PC-3 (cell line): ENCODE data around the gene FKBP9. TPM values are rescaled to one million over a fixed set of nuclear protein-coding genes. Genes with fewer than 3 reads are reported as not detected.
A peak's percentile ranks its signal among the peaks of the same experiment; 100 is the strongest.
"Not testable (repeated sequence)": the region's sequence is repeated elsewhere in the genome, so short reads cannot be mapped to it uniquely, and the experiment has no call there.

Source experiments
- ATAC-seq: fragments of 200-7000 bp; cut with Tn5 transposase; 2 replicates; pipeline ENCODE4 v1.9.1; 2020; ENCODE audit warnings: mild to moderate bottlenecking, moderate library complexity
- BruUV-seq: library from RNA; stranded (reverse); fragments of 400-500 nt; replicated peaks from 2 replicates; lab custom pipeline; 2021; lab: Mats Ljungman, UMichigan
- CTCF ChIA-PET: fragments of 300-600 bp; sonication (Branson Sonifier 250); formaldehyde crosslinking; loops from one replicate; lab custom pipeline; 2022; ENCODE audit warnings: antibody characterized with exemption; lab: Charles Lee
- POLR2A ChIA-PET: fragments of 300-600 bp; sonication (Branson Sonifier 250); formaldehyde crosslinking; loops from one replicate; lab custom pipeline; 2022; ENCODE audit warnings: antibody characterized with exemption; ENCODE audit not compliant: unreplicated experiment; lab: Charles Lee
- DNase-seq: peaks from one replicate; pipeline ENCODE4 v3.0.0-alpha.2; 2015
- H2AFZ ChIP-seq: fragments of 300-600 bp; sonication (generic); 2 replicates; pipeline ENCODE4 v1.6.0; 2016; ENCODE audit warnings: antibody characterized with exemption, low read length
- H3F3A ChIP-seq: fragments of 300-600 bp; sonication (generic); one replicate; pipeline ENCODE4 v1.6.0; 2017; ENCODE audit warnings: antibody characterized with exemption, low read length, control low read depth, mild to moderate bottlenecking; ENCODE audit not compliant: unreplicated experiment
- H3K27ac ChIP-seq: fragments of 300-600 bp; sonication (generic); 2 replicates; pipeline ENCODE4 v1.5.1; 2016; ENCODE audit warnings: mild to moderate bottlenecking, low read length
- H3K27me3 ChIP-seq: fragments of 300-600 bp; sonication (generic); 2 replicates; pipeline ENCODE4 v1.6.1; 2016; ENCODE audit warnings: low read length, mixed read lengths
- H3K36me3 ChIP-seq: fragments of 300-600 bp; sonication (generic); 2 replicates; pipeline ENCODE4 v1.6.1; 2016; ENCODE audit warnings: low read depth, mixed run types, low read length, mixed read lengths
- H3K4me1 ChIP-seq: fragments of 300-600 bp; sonication (generic); 2 replicates; pipeline ENCODE4 v1.5.1; 2016; ENCODE audit warnings: low read length; ENCODE audit not compliant: insufficient read depth
- H3K4me2 ChIP-seq: fragments of 300-600 bp; sonication (generic); 2 replicates; pipeline ENCODE4 v1.6.0; 2016; ENCODE audit warnings: low read length
- H3K4me3 ChIP-seq: fragments of 300-600 bp; sonication (generic); 2 replicates; pipeline ENCODE4 v1.5.1; 2016; ENCODE audit warnings: mild to moderate bottlenecking, low read length, mixed read lengths
- H3K79me2 ChIP-seq: fragments of 300-600 bp; sonication (generic); 2 replicates; pipeline ENCODE4 v1.6.1; 2017; ENCODE audit warnings: low read length, mixed read lengths
- H3K9ac ChIP-seq: fragments of 300-600 bp; sonication (generic); 2 replicates; pipeline ENCODE4 v1.6.0; 2016; ENCODE audit warnings: mild to moderate bottlenecking, low read length
- H3K9me2 ChIP-seq: fragments of 300-600 bp; sonication (generic); replicated peaks from 2 replicates; pipeline ENCODE4 v1.6.1; 2016; ENCODE audit warnings: mixed run types, low read length, mixed read lengths
- H3K9me3 ChIP-seq: fragments of 300-600 bp; sonication (generic); 2 replicates; pipeline ENCODE4 v1.6.1; 2016; ENCODE audit warnings: low read length, mixed read lengths
- H4K20me1 ChIP-seq: fragments of 300-600 bp; sonication (generic); 2 replicates; pipeline ENCODE4 v1.6.1; 2016; ENCODE audit warnings: low read length, mixed read lengths
- EZH2 ChIP-seq: fragments of 300-600 bp; sonication (generic); IDR thresholded peaks from one replicate; pipeline ENCODE4 v1.6.1; 2017; ENCODE audit warnings: antibody characterized with exemption, mild to moderate bottlenecking, low read length; ENCODE audit not compliant: unreplicated experiment
- EZH2phosphoT487 ChIP-seq: fragments of 300-600 bp; sonication (generic); IDR thresholded peaks from 2 replicates; pipeline ENCODE4 v1.6.1; 2018; ENCODE audit warnings: mild to moderate bottlenecking, antibody characterized with exemption, low read length, borderline replicate concordance
- intact Hi-C: fragments of 100-400 bp; cut with micrococcal nuclease; formaldehyde crosslinking; loops from 2 replicates; pipeline ENCODE4 v1.9.0; 2023
- total RNA-seq: library from RNA; depleted of rRNA; stranded (reverse); fragments of >200 nt; gene quantifications from 2 replicates; pipeline ENCODE4 v1.2.3, GENCODE V29; 2014
- TF ChIP-seq, protein P1 (sequence below): fragments of 300-600 bp; sonication (generic); conservative IDR thresholded peaks from 2 replicates; pipeline ENCODE4 v1.5.1; 2017; ENCODE audit warnings: antibody characterized with exemption, low read depth, mild to moderate bottlenecking, low read length

Gene FKBP9
- total RNA-seq, 1 experiment from 2014 or later, result 63.4 TPM

DNA sequence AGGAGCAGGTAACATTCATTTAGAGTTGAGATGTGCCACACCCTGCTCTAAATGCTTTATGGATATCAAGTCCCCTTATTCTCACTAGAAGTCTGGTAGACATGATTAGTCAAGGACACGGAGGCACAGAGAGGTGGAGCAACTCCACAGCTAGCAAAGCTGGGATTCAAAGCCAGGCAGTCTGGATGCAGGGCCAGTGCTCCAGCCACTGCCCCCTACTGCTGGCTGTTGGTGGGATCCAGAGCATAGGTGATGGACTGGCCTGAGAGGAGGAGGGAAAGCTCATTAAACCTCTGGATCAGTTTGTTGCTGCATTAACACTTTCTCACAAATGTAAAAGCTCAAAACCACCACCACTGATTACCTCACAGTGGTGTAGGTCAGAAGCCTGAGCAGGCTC is 43.1 kb upstream of the FKBP9 start:
- ATAC-seq (no peak), DNase-seq (no peak)
- Histone ChIP-seq H2AFZ (no peak overlapping the region), H3F3A (no peaks in the 10 kb centered on the region), H3K27ac (no peak overlapping the region), H3K4me2 (no peak overlapping the region), H4K20me1 (no peaks in the 10 kb centered on the region), H3K9me2 (no peaks in the 10 kb centered on the region), H3K4me1 (no peaks in the 10 kb centered on the region), H3K4me3 (no peak overlapping the region), H3K27me3 (no peaks in the 10 kb centered on the region), H3K9ac (no peak overlapping the region), H3K79me2 (no peaks in the 10 kb centered on the region), H3K9me3 (no peaks in the 10 kb centered on the region), H3K36me3 (no peaks in the 10 kb centered on the region)
- intact Hi-C loops, result no loop called here
- no peak for TF ChIP-seq EZH2
- TF ChIP-seq EZH2phosphoT487, result no peak
- TF ChIP-seq, protein P1, sequence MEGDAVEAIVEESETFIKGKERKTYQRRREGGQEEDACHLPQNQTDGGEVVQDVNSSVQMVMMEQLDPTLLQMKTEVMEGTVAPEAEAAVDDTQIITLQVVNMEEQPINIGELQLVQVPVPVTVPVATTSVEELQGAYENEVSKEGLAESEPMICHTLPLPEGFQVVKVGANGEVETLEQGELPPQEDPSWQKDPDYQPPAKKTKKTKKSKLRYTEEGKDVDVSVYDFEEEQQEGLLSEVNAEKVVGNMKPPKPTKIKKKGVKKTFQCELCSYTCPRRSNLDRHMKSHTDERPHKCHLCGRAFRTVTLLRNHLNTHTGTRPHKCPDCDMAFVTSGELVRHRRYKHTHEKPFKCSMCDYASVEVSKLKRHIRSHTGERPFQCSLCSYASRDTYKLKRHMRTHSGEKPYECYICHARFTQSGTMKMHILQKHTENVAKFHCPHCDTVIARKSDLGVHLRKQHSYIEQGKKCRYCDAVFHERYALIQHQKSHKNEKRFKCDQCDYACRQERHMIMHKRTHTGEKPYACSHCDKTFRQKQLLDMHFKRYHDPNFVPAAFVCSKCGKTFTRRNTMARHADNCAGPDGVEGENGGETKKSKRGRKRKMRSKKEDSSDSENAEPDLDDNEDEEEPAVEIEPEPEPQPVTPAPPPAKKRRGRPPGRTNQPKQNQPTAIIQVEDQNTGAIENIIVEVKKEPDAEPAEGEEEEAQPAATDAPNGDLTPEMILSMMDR, result no peak
- no TSS peak for BruUV-seq
- ChIA-PET POLR2A (no interaction called here), CTCF (no interaction called here)

DNA sequence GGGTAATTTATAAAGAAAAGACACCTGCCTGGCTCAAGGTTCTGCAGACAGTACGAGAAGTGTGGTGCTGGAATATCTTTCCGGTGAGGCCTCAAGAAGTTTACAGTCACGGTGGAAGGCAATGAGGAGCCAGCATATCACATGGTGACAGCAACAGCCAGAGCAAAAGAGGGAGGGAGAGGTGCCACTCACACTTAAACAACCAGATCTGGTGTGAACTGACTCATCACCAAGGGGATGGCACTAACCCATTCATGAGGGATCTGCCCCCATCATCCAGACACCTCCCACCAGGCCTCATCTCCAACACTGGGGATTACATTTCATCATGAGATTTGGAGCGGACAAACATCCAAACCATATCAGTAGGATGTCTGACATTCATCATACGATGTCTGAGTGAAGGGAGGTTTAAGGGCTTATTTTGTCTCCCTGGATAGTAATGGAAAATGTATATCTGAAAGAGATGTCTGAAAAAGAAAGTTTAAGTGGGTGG is 42.2 kb upstream of the FKBP9 start:
- POLR2A ChIA-PET, result no interaction called here
- ATAC-seq, result no peak

DNA sequence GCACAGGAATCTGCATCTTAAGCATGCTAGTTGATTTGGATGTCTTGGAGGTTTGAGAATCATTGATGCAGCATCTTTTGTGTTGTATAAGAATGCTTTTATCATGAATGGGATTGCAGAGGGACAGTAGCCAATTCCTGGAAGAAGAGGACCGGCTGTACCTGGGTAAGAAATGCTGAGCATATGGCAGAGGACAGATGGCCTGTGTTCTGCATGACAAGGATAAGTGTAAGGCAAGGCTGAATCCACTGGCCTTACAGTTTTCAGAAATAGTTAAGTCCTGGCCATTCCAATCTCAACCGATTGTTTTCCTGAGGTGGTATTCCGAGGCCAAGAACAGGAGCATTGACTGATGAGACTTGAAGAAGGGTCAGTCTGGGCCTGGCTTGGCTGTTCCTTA is 41.2 kb upstream of the FKBP9 start:
- POLR2A ChIA-PET, result no interaction called here
- no TSS peak for BruUV-seq
- Histone ChIP-seq H4K20me1 (no peaks in the 10 kb centered on the region), H3K27me3 (no peaks in the 10 kb centered on the region), H3F3A (no peaks in the 10 kb centered on the region), H3K4me3 (no peak overlapping the region), H2AFZ (no peak overlapping the region), H3K9me3 (no peaks in the 10 kb centered on the region), H3K79me2 (no peaks in the 10 kb centered on the region), H3K27ac (no peak overlapping the region), H3K36me3 (no peaks in the 10 kb centered on the region), H3K9me2 (no peaks in the 10 kb centered on the region), H3K4me2 (no peak overlapping the region), H3K4me1 (no peaks in the 10 kb centered on the region), H3K9ac (no peak overlapping the region)
- intact Hi-C loops, result no loop called here
- no peak for ATAC-seq
- TF ChIP-seq, protein P1, result no peak
- no peak for TF ChIP-seq EZH2
- no peak for TF ChIP-seq EZH2phosphoT487
- DNase-seq, result no peak
- CTCF ChIA-PET, result no interaction called here

More for the DNA sequence above, 42.2 kb upstream of the FKBP9 start:
- no peaks in the 10 kb centered on the region for H4K20me1 ChIP-seq
- no peak overlapping the region for H2AFZ ChIP-seq
- DNase-seq, result no peak
- TF ChIP-seq EZH2phosphoT487 (no peak), EZH2 (no peak)
- TF ChIP-seq, protein P1, result no peak
- no peaks in the 10 kb centered on the region for H3K4me1 ChIP-seq
- no peak overlapping the region for H3K4me3 ChIP-seq
- no peaks in the 10 kb centered on the region for H3K79me2 ChIP-seq
- no peaks in the 10 kb centered on the region for H3K9me2 ChIP-seq
- intact Hi-C loops, result no loop called here
- CTCF ChIA-PET, result no interaction called here
- no peaks in the 10 kb centered on the region for H3K9me3 ChIP-seq
- H3K27ac ChIP-seq, result no peak overlapping the region
- no peaks in the 10 kb centered on the region for H3K36me3 ChIP-seq
- H3K9ac ChIP-seq, result no peak overlapping the region
- no peaks in the 10 kb centered on the region for H3F3A ChIP-seq
- H3K27me3 ChIP-seq, result no peaks in the 10 kb centered on the region
- H3K4me2 ChIP-seq, result no peak overlapping the region
- BruUV-seq, result no TSS peak

- H3K36me3 ChIP-seq, H4K20me1 ChIP-seq, H3K4me2 ChIP-seq, H3K9me2 ChIP-seq, H3K27ac ChIP-seq, H2AFZ ChIP-seq, H3K4me3 ChIP-seq, H3F3A ChIP-seq, POLR2A ChIA-PET, H3K27me3 ChIP-seq, DNase-seq, H3K9me3 ChIP-seq, H3K9ac ChIP-seq, CTCF ChIA-PET, intact Hi-C loops, BruUV-seq, H3K4me1 ChIP-seq, H3K79me2 ChIP-seq: not testable (repeated sequence)
- ATAC-seq, result peak; percentile 64
Measured at GRCh38 chr7:32916994-32917393, 40.2 kb upstream of the FKBP9 start.
